Measurements from ENCODE around the gene LRRC74B.

DNA sequence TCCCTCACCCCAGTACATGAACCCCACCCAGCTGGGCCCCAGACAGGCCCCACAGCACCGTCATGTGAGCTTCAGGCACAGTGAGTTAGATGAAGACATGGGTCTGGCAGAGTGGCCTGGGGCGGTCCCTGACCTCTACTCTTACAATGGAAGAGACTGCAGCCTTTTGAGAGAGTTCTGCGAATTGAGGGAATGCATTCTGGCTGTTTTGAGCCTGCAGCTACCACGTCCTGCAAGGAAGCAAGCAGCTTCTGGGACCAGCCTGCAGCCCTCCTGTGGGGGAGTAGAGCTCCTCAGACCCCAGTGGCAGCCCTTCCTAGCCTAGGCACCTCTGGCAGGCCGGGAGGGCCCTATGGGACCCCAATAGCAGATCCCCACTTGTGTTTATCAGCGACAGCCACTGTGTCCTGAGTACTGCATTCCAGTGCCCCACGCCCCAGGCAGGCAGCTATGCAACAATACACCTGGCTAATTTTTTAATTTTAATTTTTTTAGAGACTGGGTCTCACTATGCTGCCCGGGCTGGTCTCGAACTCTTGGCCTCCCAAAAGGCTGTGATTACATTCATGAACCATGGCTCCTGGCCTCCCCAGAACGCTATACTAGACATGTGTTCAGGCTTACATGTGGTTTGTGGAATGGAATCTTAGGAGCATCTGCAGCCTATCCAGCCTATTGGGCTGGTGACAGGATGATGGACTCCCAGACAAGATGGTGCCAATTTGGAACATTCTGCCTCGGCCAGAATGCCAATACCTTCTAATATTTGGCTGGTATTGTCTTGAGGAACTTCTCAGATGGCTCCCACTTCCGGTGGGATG lies 12.7 kb upstream of the LRRC74B start:
- no peak for TF ChIP-seq POLR2A (IDR thresholded peaks at IDR 0.05)
- TF ChIP-seq, protein P1, sequence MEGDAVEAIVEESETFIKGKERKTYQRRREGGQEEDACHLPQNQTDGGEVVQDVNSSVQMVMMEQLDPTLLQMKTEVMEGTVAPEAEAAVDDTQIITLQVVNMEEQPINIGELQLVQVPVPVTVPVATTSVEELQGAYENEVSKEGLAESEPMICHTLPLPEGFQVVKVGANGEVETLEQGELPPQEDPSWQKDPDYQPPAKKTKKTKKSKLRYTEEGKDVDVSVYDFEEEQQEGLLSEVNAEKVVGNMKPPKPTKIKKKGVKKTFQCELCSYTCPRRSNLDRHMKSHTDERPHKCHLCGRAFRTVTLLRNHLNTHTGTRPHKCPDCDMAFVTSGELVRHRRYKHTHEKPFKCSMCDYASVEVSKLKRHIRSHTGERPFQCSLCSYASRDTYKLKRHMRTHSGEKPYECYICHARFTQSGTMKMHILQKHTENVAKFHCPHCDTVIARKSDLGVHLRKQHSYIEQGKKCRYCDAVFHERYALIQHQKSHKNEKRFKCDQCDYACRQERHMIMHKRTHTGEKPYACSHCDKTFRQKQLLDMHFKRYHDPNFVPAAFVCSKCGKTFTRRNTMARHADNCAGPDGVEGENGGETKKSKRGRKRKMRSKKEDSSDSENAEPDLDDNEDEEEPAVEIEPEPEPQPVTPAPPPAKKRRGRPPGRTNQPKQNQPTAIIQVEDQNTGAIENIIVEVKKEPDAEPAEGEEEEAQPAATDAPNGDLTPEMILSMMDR (IDR thresholded peaks at IDR 0.05) = no peak
